CD4-positive, alpha-beta T cell treated with Interleukin-6 for 4 hours (primary cell): Measurements from ENCODE around the gene PLA1A.
"Not testable (repeated sequence)": the region's sequence is repeated elsewhere in the genome, so short reads cannot be mapped to it uniquely, and the experiment has no call there.

Source experiments
- DNase-seq: peaks from one replicate; pipeline ENCODE4 v3.0.0-alpha.2; 2020; ENCODE audit warnings: mixed read lengths

The PLA1A gene

DNA sequence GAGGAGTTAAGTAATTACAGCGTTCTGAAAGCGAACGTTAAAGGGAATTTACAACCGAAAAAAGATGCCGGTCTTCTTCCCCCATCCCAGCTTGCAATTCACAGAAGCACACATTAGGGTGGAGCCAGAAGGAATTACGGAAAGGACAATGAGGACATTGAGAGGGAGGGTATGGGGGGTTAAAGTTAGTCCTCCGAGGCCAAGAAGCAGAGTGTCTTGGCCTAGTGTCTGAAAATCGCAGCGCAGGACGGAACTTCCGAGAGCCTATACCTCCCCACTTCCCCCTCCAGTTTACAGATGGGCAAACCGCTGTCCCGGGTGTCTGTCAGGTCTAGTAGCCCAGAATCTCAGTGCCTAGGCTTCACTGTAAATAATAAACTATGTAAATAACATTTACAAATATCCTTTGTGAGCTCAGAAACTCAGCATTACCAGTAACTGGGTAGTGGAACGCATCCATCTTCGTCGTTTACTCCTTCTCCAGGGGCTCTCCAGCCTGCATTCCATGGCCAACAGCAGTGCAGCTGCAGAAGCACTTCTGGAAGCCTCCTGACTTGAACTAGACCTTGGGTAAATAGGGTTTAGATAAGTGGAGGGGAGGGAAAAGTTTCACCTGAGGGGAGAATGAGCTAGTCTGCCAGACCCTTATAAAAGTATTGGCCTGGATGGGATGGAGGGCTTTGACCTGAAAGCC is 17.5 kb upstream of the PLA1A start:
- peak; percentile 27 for DNase-seq

DNA sequence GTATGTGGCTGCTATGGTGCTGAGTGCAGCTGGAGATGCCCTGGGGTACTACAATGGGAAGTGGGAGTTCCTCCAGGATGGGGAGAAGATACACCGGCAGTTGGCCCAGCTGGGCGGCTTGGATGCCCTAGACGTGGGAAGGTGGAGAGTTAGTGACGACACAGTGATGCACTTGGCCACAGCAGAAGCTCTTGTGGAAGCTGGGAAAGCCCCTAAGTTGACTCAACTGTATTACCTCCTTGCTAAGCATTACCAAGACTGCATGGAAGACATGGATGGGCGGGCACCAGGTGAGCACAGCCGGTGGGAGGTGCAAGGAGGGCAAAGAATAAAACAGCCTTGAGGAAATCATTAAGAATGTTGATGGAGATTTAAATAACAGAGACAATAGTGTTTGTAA is 15.5 kb upstream of the PLA1A start:
- no peak for DNase-seq

DNA sequence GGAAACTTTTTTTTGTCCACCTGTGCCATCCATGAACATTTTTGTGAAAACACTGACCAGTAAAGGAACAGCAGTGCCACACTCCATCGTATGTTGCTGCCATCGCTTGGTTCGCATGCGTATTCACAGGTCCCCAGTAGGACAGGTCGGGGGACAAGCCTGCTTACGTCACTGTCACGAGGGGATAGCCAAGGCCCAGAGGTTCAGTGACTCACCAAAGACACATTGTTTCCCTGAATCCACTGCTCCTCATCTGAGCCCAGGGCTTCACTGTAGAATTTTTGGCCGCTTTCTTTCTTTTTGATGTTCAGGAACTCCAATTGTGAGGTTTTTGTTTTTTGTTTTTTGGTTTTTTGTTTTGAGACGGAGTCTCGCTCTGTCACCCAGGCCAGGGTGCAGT is 12.5 kb upstream of the PLA1A start:
- no peak for DNase-seq

DNA sequence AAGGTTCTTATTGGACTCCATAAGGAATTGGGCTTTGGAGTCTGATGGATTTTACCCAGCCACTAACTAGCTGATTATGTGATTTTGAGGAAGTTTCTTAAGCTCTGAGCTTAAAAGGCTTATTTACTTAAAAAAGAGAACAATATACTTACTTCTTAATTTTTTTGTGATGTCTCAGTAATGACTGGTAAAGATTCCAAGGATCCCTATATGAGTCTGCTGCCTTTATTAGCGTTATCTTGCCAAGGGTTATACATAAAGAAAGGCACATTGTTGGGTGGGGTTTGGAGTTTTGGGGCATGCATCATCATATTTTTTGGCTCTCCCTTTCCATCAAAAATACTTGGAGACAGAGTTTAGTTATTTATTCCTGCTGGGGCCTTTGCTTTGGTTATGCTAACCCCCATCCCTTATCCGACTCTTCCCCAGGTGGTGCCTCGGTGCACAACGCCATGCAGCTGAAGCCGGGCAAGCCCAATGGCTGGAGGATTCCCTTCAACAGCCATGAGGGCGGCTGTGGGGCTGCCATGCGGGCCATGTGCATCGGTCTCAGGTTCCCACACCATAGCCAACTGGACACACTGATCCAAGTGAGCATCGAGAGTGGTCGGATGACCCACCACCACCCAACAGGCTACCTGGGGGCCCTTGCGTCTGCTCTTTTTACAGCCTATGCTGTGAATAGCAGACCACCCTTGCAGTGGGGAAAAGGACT is 11.7 kb upstream of the PLA1A start:
- no peak for DNase-seq

DNA sequence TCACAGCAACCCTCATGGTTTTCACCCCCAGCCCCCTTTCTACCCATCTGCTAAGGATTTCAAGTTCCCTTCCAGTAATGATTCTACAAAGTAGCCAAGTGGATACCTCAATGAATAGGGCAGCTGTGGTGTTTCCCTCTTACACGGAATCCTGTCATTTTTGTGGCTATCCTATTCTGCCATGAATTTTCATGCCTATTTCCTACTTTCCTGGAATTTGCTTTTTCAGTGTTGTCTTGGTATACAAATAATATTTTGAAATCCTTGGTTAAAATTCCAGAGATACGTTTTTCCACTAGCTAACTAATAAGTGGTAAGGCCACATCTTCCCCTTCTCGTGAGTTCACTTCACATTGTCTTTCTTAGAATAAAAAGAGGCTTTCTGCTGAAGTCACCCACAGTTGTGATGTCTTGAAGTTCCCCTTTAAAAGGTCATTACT is 10.9 kb upstream of the PLA1A start:
- DNase-seq = no peak

DNA sequence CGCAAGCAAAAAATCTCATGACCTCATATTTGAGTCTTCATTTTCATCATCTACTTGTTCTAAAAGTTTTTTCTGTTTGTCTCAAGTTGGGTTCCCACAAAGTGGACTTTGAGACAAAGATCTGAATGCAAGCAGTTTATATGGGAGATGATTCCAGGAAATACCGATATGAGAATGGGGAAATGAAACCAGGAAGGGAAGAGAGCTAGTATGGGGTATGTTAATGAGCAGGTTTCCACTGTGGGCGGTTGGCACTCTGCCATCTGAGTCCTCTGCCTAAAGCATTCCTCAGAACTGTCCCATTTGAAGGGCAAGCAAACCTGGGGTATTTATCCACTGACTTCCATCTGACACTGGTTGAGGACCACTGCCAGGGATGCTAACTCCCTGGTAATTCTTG is 9.6 kb upstream of the PLA1A start:
- DNase-seq = no peak

DNA sequence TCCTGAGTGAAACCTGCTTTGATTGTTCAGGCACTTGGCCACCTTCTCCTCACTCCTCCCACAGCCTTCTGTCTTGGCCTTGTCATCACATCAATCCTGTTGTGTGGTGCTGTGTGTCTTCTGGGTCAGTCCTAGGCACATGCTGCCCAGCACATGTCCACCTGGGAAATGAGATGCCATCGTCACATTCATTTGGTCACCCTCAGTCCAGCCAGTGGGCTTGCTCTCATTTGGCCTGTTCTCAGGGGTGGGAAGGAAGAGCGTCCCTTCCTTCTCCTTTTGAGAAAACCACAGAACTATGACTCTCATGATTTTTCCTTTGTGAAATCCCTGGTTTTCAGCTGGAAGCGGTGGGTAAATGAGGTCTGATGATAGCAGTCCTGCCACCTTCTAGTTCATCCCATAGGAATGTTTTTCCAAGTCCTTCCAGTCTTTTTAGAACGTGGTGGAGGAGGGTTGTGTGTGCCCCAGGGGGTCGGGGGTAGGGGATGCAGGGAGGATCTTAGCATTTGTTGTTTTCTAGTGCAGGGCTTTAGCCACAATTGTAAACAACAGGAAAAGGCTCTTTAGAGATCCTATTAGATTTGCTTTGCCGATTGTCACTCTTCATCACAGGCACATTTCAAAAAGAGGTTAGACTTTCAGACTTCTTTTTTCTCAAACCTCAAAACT is 8.4 kb upstream of the PLA1A start:
- DNase-seq = no peak

DNA sequence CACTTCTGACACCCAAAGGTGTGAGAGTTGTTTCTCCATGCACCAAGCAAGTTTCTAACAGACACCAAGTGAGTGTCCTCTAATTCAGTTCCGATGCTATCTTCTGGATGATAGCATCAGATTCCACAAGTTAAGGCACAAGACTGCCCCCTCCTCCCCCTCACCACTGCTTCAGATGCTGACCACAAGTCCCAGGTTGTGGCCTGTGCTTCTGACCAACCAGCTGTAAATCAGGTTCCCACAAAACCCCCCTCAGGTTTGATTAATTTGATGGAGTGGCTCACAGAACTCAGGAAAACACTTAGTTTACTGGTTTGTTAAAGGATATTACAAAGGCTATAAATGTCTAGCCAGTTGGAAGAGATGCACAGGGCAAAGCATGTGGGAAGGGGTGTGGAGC is 7.0 kb upstream of the PLA1A start:
- DNase-seq = no peak

DNA sequence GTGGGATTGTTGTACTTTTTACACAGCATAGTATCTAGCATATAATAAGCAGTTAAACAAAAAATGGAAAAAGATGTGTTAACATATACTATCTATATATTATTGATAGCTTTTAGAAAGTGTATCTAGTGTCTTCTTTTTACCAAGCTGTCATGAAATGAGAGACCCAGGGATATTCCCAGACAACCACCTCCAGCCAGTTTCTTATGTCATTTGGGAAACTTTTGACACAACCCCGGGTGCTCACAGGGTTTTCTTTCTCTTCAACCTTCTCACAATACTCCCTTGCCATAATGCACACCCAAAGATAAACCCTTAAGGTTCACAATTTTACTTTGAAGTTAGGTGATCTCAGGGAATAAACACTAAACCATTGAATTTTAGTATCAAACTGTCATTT is 4.8 kb upstream of the PLA1A start:
- no peak for DNase-seq

DNA sequence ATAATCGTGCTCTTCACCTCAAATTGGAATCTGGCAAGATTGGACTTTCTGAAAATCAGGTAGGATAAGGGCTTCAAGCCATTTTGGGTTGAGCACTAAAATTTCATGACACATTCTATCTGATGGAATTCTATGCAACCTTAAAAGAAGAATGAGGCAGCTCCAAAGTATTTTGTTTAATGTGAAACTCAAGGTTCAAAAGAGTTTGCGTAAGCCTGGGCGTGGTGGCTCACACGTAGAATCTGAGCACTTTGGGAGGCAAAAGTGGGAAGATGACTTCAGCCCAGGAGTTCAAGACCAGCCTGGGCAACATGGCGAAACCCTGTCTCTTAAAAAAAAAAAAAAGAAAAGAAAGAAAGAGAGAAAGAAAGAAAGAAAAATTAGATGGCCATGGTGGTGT is 3.6 kb upstream of the PLA1A start:
- no peak for DNase-seq

DNA sequence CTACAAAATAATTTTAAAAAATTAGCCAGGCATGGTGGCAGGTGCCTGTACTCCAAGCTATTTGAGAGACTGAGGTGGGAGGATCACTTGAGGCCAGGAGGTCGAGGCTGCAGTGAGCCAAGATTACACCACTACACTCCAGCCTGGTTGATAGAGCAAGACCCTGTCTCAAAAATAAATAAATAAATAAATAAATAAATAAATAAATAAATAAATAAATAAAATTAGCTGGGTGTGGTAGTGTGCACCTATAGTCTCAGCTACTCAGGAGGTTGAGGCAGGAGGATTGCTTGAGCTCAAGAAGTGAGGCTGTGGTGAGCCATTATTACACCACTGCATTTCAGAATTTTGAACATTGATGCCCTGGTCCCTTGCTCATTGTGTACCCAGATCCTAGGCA is 2.8 kb upstream of the PLA1A start:
- not testable (repeated sequence) for DNase-seq

DNA sequence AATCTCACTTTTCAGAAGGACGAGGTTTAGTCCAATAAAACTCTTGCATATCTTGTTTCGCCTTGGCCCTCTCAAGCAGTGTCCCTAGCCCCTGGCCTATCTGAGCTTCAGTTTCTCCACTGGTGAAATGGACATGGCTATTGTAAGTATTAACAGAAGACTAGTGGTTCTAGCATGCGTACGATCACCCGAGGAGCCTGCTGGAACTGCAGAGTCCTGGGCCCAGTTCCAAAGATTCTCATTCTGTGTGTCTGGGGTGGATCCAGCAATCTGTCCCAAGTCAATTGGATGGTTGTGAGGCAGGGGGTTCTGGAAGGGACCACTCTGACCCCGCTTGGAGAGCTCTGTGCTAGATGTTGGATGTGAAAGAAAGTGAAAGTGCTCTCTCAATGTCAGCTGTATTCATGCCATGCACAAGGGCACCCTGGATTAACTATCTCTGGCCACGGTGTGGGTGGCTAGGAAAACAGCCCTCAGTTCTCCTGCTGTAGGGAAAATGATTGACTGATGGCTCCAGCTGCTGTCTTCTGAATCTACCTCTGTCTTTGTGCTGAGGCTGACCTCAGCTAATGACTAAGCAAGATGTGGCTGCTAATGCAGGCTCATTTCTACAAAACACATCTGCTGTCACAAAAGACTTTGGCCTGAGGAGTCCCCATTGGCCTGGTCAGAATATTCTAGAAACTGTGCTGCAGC is 1.9 kb upstream of the PLA1A start:
- DNase-seq = no peak

DNA sequence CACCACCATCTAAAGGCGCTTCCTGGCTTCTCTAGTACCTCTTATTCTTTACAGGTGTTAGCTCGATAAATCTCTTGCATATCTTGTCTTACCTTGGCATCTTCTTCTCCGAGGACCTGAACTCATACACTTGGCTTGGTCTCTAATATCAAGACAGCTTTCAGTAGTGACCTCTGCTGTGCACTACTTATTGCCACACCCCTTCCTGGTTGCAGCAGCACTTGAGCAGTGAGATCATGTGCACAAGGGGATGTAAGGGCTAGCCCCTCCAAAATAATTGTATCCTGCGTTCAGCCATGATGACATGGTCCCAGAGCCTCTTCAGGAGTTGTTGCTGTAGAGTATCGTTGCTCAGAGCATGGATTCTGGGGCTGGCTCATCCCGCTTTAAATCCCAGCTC is 1.3 kb upstream of the PLA1A start:
- DNase-seq = no peak

DNA sequence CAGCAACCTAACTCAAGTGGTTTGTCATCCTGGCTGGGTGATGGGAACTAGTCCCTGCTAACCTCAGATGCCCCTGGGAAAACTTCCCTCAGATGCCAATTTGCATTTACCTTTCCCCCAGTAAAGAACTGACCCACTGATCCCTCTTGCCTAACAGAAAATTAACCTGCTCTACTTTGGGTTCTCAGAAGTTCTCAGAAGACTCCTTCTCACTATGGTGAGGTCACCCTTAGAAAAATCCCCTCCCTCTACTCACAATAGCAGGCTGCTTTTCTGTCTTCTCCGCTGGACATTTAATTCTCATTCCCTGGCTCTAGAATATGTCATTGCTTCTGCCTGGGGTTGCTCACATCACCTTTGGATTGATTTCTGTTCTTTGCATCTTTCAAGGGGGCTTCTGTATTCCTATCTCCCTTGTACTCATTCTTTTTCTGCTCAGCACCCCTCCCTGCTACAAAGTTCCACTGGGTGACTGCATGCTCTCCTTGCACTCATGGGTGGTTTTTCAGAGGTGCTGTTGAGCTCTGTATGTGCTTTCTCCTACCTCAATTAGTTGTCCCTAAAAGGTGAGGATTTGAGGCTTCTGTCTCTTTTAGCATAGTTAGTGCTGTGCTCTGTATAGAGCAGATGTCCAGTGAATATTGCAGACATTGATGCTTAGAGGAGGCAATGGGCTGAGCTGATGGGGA is 869 bp downstream of the PLA1A start:
- DNase-seq = no peak

DNA sequence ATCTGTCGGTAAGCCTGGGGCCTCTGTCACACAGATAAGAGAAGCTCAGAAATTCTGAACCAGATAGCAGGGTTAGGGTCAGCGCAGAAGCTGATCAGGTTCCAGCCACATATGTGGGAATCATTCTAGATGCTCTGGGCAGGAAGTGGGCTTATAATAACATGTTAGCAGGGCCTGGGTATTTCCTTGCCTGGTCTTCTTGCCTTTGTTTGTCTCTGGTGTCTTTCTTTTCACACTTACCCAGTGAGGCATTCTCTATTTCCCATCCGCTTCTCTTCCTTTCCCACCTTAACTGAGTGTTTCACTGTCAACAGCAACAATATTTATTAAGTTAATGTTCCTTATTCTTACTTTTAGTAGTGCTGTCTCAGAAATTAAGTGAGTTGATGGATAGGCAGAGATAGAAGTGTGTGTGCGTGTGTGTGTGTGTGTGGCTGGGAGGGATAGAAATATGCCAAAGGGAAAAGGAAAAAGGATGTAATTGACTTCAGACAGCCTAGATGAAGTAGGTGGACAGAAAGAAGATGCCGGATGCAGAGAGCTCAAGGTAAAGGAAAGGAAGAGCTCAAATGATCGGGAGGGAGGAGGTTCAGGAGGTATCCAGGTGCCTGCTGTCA is 2.0 kb downstream of the PLA1A start:
- no peak for DNase-seq

DNA sequence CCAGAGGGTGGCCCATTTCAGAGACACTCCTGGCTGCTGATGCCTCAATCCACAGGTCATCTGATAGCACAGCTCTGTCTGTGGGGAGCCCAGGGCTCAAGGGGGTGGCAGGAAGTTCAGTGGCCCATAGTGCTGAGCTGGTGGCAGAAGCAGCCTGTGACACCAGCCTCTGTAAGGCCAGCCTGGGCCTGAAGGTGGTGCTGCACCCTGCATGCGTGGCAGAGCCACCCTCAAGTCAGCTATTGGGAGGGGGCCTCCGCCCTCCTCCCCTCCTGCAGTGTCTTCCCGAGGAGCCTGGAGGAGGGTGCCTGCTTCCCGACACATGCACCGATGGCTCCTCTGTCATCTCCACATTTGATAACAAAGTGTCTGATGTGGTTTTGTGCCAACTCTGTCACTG is 3.0 kb downstream of the PLA1A start:
- peak; percentile 18 for DNase-seq

DNA sequence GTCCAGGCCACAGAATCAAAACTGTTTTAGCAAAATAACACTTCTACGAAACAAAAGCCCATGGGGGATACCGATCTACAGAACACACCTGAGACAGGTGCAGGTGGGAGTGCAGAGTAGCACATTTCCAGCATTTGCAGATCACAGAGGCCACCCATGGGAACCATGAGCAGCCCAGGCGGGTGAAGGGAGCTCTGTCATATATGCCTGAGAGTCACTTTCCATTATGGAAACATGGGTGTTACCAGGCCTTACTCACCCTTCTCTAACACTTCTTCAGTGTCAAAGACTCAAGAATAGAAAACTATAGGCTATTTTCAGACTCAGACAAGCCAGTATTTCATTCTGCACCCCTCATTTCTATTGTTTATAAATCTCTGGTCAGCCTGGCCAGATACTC is 3.5 kb downstream of the PLA1A start:
- DNase-seq = no peak

DNA sequence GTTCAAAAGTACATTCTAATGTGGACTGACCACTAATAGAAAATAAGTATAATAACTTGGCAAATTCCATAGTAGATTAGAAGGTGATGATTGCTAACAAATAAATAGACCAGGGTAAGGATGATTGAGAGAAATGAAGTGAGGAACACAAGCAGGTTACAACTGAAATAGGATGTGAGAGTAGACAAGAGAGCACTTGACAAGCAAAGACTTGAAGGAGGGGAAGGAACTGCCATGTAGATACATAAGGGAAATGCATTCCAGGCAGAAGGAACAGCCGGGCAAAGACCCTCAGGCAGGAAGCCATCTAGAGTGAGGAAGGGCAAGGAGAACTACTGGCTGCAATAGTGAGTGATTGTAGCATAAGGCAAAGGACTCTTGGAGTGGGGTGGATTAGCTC is 5.0 kb downstream of the PLA1A start:
- DNase-seq = no peak

DNA sequence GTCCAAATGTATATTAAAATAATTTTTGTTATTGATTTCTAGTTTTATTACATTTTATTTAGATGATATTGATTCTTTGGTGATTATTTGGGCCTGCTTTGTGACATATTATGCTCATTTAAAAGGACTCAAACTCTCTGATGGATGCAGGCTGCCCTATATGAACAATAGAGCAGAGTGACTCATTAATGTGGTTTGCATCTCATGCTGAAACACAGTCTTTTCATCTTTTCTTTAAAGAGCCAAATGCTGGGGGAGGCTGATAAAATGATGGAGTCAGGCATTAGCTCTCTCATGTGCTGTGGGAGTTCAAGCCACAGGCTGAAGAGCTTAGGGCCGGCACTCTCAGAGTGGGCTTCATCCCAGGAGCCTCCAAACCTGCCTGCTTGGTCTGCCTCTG is 7.2 kb downstream of the PLA1A start:
- no peak for DNase-seq

DNA sequence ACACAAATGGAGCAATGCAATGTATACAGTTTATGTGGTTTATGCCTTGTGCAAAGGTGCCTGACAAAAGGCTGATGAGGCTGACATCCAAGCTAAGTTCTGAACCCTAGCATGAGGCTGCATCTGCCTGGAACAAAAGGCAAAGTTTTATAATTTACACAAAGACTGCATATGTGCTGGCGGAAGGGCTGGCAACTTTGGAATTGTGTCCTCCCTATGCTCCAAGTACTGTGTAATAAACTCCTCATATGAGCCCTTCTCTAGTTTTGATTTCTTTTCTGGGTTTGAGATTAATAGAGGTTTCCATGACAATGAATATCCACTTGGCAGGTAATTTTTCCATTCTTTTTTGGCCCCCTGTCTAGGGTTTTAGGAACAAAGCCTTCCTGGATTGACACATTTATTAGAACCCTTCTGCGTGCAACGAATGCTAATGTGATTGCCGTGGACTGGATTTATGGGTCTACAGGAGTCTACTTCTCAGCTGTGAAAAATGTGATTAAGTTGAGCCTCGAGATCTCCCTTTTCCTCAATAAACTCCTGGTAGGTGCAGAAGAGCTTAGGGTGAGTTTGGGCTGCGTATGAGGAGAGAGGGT is 10.8 kb downstream of the PLA1A start:
- no peak for DNase-seq

DNA sequence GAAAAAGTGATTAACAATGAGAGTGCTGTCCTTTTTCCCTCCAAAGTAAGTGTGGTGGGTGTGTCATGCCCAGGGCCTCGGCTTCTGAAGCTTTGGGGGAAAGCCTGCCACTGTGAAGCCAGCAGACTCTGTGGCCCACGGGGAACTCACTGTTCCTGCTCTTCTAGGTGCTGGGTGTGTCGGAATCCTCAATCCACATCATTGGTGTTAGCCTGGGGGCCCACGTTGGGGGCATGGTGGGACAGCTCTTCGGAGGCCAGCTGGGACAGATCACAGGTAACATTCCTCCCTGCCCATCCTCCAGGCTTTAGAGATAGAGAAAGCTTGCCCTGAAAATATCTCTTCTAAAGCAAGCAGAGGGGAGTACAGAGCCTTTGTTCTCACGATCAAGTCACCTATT is 11.6 kb downstream of the PLA1A start:
- no peak for DNase-seq

DNA sequence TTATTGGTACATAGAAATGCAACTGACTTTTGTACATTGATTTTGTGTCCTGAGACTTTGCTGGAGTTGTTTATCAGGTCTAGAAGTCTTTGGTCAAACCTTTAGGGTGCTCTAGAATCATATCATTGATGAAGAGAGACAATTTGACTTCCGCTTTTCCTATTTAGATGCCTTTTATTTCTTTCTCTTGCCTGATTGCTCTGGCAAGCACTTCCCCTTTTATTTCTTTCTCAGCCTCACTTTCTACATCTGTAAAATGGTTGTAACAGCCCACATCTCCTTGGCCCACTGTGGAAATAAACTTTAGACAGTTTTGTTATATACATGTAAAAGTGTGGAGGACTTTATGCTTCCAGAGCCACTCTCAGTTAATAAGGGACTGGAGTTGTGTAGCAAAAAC is 14.0 kb downstream of the PLA1A start:
- no peak for DNase-seq
